CD14-positive monocyte (primary cell): Measurements from ENCODE around the gene NTF4. TPM values are rescaled to one million over a fixed set of nuclear protein-coding genes. Genes with fewer than 3 reads are reported as not detected.
"Not testable (repeated sequence)": the region's sequence is repeated elsewhere in the genome, so short reads cannot be mapped to it uniquely, and the experiment has no call there.

Experiments
- DNase-seq, 3 donors: peaks; one replicate each; pipeline ENCODE4 v3.0.0-alpha.2; 2011 to 2022
- H2AFZ ChIP-seq: 2 replicates; pipeline ENCODE4 v1.6.0; 2012; ENCODE audit warnings: mild to moderate bottlenecking, low read depth, low read length, inconsistent platforms; ENCODE audit not compliant: insufficient read depth, poor library complexity, severe bottlenecking
- H3K27ac ChIP-seq, 2 donors: 1 replicate in 1 of 2; 2 replicates in 1 of 2; pipeline ENCODE4 v1.5.1; 2012 to 2013; ENCODE audit warnings: low read length in 2 of 2, control low read depth in 1 of 2, inconsistent platforms in 1 of 2, low read depth in 1 of 2, mild to moderate bottlenecking in 1 of 2
- H3K27me3 ChIP-seq, 2 donors: one replicate each; pipeline versions ENCODE4 v1.6.0 to v1.6.1; 2011 to 2013; ENCODE audit warnings: low read length in 2 of 2; ENCODE audit not compliant: control insufficient read depth in 2 of 2, insufficient read depth in 2 of 2
- H3K36me3 ChIP-seq, 2 donors: replicated peaks in 1 of 2; 1 replicate in 1 of 2; 2 replicates in 1 of 2; pipeline versions ENCODE4 v1.5.1 to v1.6.1; 2012 to 2013; ENCODE audit warnings: low read length in 2 of 2, control low read depth in 1 of 2, inconsistent platforms in 1 of 2, mild to moderate bottlenecking in 1 of 2; ENCODE audit not compliant: insufficient read depth in 2 of 2, control insufficient read depth in 1 of 2
- H3K4me1 ChIP-seq, 2 donors: 1 replicate in 1 of 2; 2 replicates in 1 of 2; pipeline versions ENCODE4 v1.5.1 to v1.6.1; 2012 to 2013; ENCODE audit warnings: low read length in 2 of 2, control low read depth in 1 of 2, inconsistent platforms in 1 of 2, mild to moderate bottlenecking in 1 of 2, moderate library complexity in 1 of 2; ENCODE audit not compliant: insufficient read depth in 2 of 2, control insufficient read depth in 1 of 2
- H3K4me2 ChIP-seq: replicated peaks from 2 replicates; pipeline ENCODE3; 2012; ENCODE audit warnings: low read length, moderate library complexity, mild to moderate bottlenecking; ENCODE audit not compliant: poor library complexity, severe bottlenecking; ENCODE audit errors: extremely low read depth
- H3K4me3 ChIP-seq, 3 experiments: fragments of 200-600 bp in 1 of 3; sonication (generic) in 1 of 3; replicated peaks in 1 of 3; 1 replicate in 2 of 3; 2 replicates in 1 of 3; pipeline ENCODE4 v1.5.1; 2011 to 2013; ENCODE audit warnings: low read length in 3 of 3, mild to moderate bottlenecking in 3 of 3, control low read depth in 2 of 3, low read depth in 2 of 3, inconsistent platforms in 1 of 3, moderate library complexity in 1 of 3
- H3K79me2 ChIP-seq: 2 replicates; pipeline ENCODE4 v1.6.0; 2012; ENCODE audit warnings: mild to moderate bottlenecking, control low read depth, inconsistent platforms, low read length, moderate library complexity; ENCODE audit not compliant: insufficient read depth
- H3K9ac ChIP-seq: 2 replicates; pipeline ENCODE4 v1.6.0; 2017; ENCODE audit warnings: low read length, mild to moderate bottlenecking; ENCODE audit not compliant: insufficient read depth, poor library complexity, severe bottlenecking
- H3K9me3 ChIP-seq, 2 donors: replicated peaks in 1 of 2; 1 replicate in 1 of 2; 2 replicates in 1 of 2; pipeline versions ENCODE4 v1.5.1 to v1.6.1; 2012 to 2013; ENCODE audit warnings: low read length in 2 of 2, control low read depth in 1 of 2; ENCODE audit not compliant: control insufficient read depth in 1 of 2, insufficient read depth in 1 of 2
- H4K20me1 ChIP-seq: 2 replicates; pipeline ENCODE4 v1.6.0; 2012; ENCODE audit warnings: mild to moderate bottlenecking, low read length, control low read depth, moderate library complexity; ENCODE audit not compliant: insufficient read depth
- H3K27ac Mint-ChIP-seq, 7 donors: one replicate each; pipeline ENCODE4 v1.8.0; 2020; ENCODE audit warnings: mild to moderate bottlenecking in 7 of 7, mixed read lengths in 7 of 7, moderate library complexity in 6 of 7, inconsistent platforms in 2 of 7
- H3K27me3 Mint-ChIP-seq, 3 donors: one replicate each; pipeline ENCODE4 v1.8.0; 2021 to 2022; ENCODE audit warnings: low read depth in 3 of 3, mild to moderate bottlenecking in 3 of 3, mixed read lengths in 3 of 3, moderate library complexity in 3 of 3, inconsistent platforms in 1 of 3
- H3K36me3 Mint-ChIP-seq, 2 donors: one replicate each; pipeline ENCODE4 v1.8.0; 2020; ENCODE audit warnings: mixed read lengths in 2 of 2, inconsistent platforms in 1 of 2, mild to moderate bottlenecking in 1 of 2
- H3K4me1 Mint-ChIP-seq: one replicate; pipeline ENCODE4 v1.8.0; 2020; ENCODE audit warnings: mild to moderate bottlenecking, mixed read lengths
- H3K4me3 Mint-ChIP-seq, 2 donors: one replicate each; pipeline ENCODE4 v1.8.0; 2020; ENCODE audit warnings: mild to moderate bottlenecking in 2 of 2, mixed read lengths in 2 of 2, moderate library complexity in 1 of 2
- H3K9me3 Mint-ChIP-seq, 7 donors: one replicate each; pipeline ENCODE4 v1.8.0; 2020 to 2022; ENCODE audit warnings: mixed read lengths in 7 of 7, mild to moderate bottlenecking in 6 of 7, moderate library complexity in 6 of 7, inconsistent platforms in 2 of 7
- WGBS: methylation state at CpG from one replicate; pipeline ENCODE4 v1.1.5; 2013; ENCODE audit warnings: missing lambda C conversion rate; ENCODE audit not compliant: insufficient coverage; 5-methylcytosine and 5-hydroxymethylcytosine counted together
- intact Hi-C, 2 donors: fragments of 100-400 bp; cut with micrococcal nuclease; formaldehyde crosslinking; loops; one replicate each; pipeline versions ENCODE4 v1.15.0 to v1.15.1; 2023
- polyA plus RNA-seq, 3 donors: library from polyadenylated mRNA; depleted of rRNA in 1 of 3; unstranded in 2 of 3; stranded (reverse) in 1 of 3; fragments of 300-500 nt in 2 of 3; fragments of >200 nt in 1 of 3; fragmentation: Illumina TruSeq in 2 of 3; gene quantifications; 1 replicate in 2 of 3; 2 replicates in 1 of 3; pipeline ENCODE4 v1.2.3, GENCODE V29; 2012 to 2021
- TF ChIP-seq, protein P1 (sequence below): fragments of 200-600 bp; IDR thresholded peaks from one replicate; pipeline ENCODE4 v1.8.0; 2022; ENCODE audit warnings: antibody characterized with exemption, mild to moderate bottlenecking

NTF4 gene
- polyA plus RNA-seq, 3 donors = not detected

GRCh38 chr19:49042177-49042576, 22.4 kb downstream of the NTF4 start:
- no peaks in the 10 kb centered on the region for H3K4me1 Mint-ChIP-seq
- Histone ChIP-seq H3K9me3 (no peaks in the 10 kb centered on the region), H4K20me1 (no peaks in the 10 kb centered on the region), H3K27ac (no peak overlapping the region), H3K4me2 (no peak overlapping the region), H3K27me3 (no peaks in the 10 kb centered on the region), H3K36me3 (no peaks in the 10 kb centered on the region), H2AFZ (no peak overlapping the region), H3K4me3 (no peak overlapping the region), H3K9ac (no peak overlapping the region), H3K4me1 (no peaks in the 10 kb centered on the region), H3K79me2 (no peaks in the 10 kb centered on the region)
- H3K27ac Mint-ChIP-seq = no peak overlapping the region
- WGBS = 92% methylated on average over 12 of the region's 17 CpGs
- DNase-seq = no peak
- no peak overlapping the region for H3K4me3 Mint-ChIP-seq
- intact Hi-C loops = no loop called here
- no peaks in the 10 kb centered on the region for H3K36me3 Mint-ChIP-seq
- TF ChIP-seq, protein P1, sequence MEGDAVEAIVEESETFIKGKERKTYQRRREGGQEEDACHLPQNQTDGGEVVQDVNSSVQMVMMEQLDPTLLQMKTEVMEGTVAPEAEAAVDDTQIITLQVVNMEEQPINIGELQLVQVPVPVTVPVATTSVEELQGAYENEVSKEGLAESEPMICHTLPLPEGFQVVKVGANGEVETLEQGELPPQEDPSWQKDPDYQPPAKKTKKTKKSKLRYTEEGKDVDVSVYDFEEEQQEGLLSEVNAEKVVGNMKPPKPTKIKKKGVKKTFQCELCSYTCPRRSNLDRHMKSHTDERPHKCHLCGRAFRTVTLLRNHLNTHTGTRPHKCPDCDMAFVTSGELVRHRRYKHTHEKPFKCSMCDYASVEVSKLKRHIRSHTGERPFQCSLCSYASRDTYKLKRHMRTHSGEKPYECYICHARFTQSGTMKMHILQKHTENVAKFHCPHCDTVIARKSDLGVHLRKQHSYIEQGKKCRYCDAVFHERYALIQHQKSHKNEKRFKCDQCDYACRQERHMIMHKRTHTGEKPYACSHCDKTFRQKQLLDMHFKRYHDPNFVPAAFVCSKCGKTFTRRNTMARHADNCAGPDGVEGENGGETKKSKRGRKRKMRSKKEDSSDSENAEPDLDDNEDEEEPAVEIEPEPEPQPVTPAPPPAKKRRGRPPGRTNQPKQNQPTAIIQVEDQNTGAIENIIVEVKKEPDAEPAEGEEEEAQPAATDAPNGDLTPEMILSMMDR = no peak
- H3K27me3 Mint-ChIP-seq = peaks cover 2 to 10% (median 5%) of the 10 kb centered on the region in 3 donors
- no peaks in the 10 kb centered on the region for H3K9me3 Mint-ChIP-seq

- H4K20me1 ChIP-seq, intact Hi-C loops, H3K27ac Mint-ChIP-seq, H3K36me3 ChIP-seq, H3K9me3 Mint-ChIP-seq, H3K79me2 ChIP-seq, H2AFZ ChIP-seq, H3K4me2 ChIP-seq, H3K4me3 Mint-ChIP-seq, H3K4me3 ChIP-seq, H3K27me3 ChIP-seq, H3K9me3 ChIP-seq, DNase-seq, H3K36me3 Mint-ChIP-seq, H3K9ac ChIP-seq, H3K27ac ChIP-seq, H3K4me1 Mint-ChIP-seq, H3K4me1 ChIP-seq: not testable (repeated sequence)
- no CpG with 5 or more reads among the region's 9 CpGs for WGBS
- H3K27me3 Mint-ChIP-seq = peaks cover 2 to 11% (median 7%) of the 10 kb centered on the region in 3 donors
These were observed 24.9 kb downstream of the NTF4 start for GRCh38 chr19:49039736-49040135.

DNA sequence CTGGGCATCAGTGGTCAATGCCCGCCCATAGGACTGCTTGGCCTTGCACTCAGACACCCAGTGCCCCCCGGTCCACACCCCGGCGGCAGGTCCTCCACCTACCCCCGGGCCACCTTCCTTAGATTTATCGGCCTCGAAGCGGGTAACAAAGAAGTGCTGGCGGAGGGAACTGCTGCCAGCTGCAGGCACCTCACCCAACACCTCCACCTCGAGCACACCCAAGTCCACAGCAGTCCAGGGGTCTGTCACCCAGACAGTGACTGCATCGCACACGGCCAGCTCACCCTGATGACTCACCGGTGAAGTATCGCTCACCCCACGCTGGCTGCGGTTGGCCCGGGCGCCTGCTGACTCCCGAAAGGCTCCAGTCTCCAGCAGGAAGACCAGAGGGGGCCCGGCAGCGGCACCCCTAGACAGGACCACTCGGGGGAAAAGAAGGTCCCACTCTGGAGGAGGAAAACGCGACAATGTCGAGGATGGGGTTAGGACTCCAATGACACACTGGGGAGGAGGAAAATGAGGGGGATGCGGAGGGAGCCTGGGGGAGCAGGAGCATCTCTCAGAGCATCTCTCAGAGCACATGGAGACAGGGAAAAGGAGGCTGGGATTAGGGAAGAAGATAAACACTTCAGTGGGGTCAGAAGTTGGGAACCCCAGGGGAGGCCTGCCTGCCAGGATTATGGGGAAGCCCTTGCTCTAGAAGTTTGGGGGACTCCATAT, 25.9 kb downstream of the NTF4 start:
- DNase-seq, H3K4me3 ChIP-seq, H3K9me3 Mint-ChIP-seq, intact Hi-C loops, H3K36me3 ChIP-seq, H3K9me3 ChIP-seq, H3K27me3 ChIP-seq, H3K9ac ChIP-seq, H3K4me2 ChIP-seq, H3K27ac Mint-ChIP-seq, H4K20me1 ChIP-seq, H3K79me2 ChIP-seq, H3K4me1 Mint-ChIP-seq, H3K27ac ChIP-seq, H3K36me3 Mint-ChIP-seq, H3K4me1 ChIP-seq, H3K4me3 Mint-ChIP-seq, H2AFZ ChIP-seq: not testable (repeated sequence)
- WGBS = 90% methylated on average over 12 of the region's 26 CpGs
- peaks cover 2 to 11% (median 7%) of the 10 kb centered on the region in 3 donors for H3K27me3 Mint-ChIP-seq

- no CpG with 5 or more reads among the region's 8 CpGs for whole genome bisulfite sequencing
- H3K9me3 Mint-ChIP-seq, H3K36me3 Mint-ChIP-seq, H3K27me3 ChIP-seq, intact Hi-C loops, H3K9ac ChIP-seq, H3K4me1 Mint-ChIP-seq, H3K4me1 ChIP-seq, H3K4me3 ChIP-seq, H3K79me2 ChIP-seq, H3K4me2 ChIP-seq, H2AFZ ChIP-seq, H3K36me3 ChIP-seq, H3K27ac Mint-ChIP-seq, DNase-seq, H3K27me3 Mint-ChIP-seq, H3K4me3 Mint-ChIP-seq, H3K9me3 ChIP-seq, H3K27ac ChIP-seq, H4K20me1 ChIP-seq: not testable (repeated sequence)
These were observed 26.5 kb downstream of the NTF4 start for GRCh38 chr19:49038111-49038510.
